ENCODE results near the gene VSTM2L.
"Not testable (repeated sequence)": the region's sequence is repeated elsewhere in the genome, so short reads cannot be mapped to it uniquely, and the experiment has no call there.

The VSTM2L gene

DNA sequence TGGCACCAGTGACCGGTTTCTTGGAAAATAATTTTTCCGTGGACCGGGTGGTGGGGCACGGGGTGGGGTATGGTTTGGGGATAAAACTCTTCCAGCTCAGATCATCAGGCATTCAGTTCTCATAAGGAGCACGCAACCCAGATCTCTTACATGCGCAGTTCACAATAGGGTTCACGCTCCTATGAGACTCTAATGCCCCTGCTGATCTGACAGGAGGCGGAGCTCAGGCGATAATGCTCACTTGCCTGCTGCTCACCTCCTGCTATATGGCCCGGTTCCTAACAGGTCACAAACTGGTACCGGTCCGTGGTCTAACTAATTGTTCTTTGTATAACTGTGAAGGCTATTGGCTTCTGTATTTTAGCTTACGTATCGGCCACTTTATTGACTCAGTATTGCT lies 51.7 kb downstream of the VSTM2L start:
- no peak for DNase-seq (ENCODE audit: low read depth)
- H3K4me3 ChIP-seq (ENCODE audit: low read depth, low read length), result no peak overlapping the region
- TF ChIP-seq MYC (IDR thresholded peaks at IDR 0.05; ENCODE audit: low read depth, low read length) (no peak), CTCF (IDR thresholded peaks at IDR 0.05; ENCODE audit: low read depth, low read length) (no peak), POLR2A (IDR thresholded peaks at IDR 0.05; ENCODE audit: extremely low read depth, insufficient read length) (no peak)
- TF ChIP-seq, protein P1, sequence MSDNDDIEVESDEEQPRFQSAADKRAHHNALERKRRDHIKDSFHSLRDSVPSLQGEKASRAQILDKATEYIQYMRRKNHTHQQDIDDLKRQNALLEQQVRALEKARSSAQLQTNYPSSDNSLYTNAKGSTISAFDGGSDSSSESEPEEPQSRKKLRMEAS (IDR thresholded peaks at IDR 0.05; ENCODE audit: low read depth, low read length), result no peak

DNA sequence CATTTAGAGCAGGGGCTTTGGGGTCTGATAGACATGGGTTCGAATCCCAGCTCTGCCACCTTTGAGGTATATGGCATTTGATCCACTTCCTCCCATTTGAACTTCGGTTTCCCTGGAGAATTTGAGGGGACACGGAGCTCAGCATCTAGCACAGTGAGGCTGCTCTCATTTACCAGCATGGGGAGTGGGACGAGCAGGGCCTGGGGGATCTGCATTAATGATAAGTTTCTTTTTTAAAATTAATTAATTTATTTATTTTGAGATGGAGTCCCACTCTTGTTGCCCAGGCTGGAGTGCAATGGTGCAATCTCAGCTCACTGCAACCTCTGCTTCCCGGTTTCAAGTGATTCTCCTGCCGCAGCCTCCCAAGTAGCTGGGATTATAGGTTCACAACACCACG lies 52.6 kb downstream of the VSTM2L start:
- DNase-seq (ENCODE audit: low read depth), result no peak
- H3K4me3 ChIP-seq (ENCODE audit: low read depth, low read length), result no peak overlapping the region
- TF ChIP-seq POLR2A (IDR thresholded peaks at IDR 0.05; ENCODE audit: extremely low read depth, insufficient read length) (no peak), CTCF (IDR thresholded peaks at IDR 0.05; ENCODE audit: low read depth, low read length) (no peak), MYC (IDR thresholded peaks at IDR 0.05; ENCODE audit: low read depth, low read length) (no peak)
- TF ChIP-seq, protein P1 (IDR thresholded peaks at IDR 0.05; ENCODE audit: low read depth, low read length), result no peak

DNA sequence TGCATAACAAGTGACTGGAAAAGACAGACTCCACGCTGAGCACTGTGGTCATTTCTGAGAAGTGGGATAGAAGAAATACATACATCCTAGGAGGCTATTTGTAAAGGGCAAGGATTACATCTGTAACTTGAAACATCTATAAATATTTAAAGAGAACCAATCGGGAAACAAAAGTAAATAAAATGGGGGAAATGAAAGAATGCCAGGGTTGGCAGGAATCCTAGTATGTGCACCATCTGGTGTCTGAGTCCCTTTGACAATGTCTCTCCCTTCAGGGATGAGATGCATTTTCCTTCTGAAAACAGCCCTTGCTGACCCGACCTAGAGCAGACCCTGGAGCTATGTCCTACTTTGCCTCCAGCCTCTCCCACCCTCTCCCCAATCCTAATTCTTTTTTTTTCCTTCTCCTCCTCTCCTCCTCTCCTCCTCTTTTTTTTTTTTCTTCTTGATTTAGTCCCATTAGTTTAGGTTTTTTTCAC lies 53.2 kb downstream of the VSTM2L start:
- TF ChIP-seq, protein P1 (IDR thresholded peaks at IDR 0.05; ENCODE audit: low read depth, low read length), result no peak
- no peak overlapping the region for H3K4me3 ChIP-seq (ENCODE audit: low read depth, low read length)
- DNase-seq (ENCODE audit: low read depth), result no peak

DNA sequence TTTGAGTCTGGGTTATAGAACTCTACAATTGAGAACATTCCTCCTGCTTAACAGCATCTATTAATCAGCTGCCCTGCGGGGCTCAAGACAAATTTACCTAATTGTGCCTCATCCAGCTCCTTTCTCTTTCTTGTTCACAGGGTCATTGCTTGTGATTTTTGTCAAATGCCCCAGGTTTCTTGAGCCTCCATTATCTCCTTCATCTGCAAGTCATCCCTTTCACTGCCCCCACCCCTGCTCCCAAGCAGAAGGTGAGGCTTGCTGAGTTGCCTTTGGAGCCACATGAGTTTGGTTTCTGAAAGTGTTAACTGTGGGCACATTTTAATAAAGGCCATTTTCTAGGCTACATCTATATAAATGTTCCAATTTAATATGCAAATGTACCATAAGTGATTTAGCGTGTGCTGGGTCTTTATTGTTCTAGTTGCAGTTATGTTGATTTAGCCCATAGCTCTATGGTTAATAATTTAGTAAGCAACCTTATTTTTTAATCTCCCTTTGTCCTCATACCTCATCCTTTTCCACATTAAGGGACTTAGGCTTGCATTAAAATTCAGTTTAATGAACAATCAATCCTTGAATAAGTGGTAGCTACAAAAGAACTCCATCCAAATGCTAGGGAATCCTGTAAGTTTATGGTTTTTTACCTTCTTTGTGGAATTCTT lies 56.1 kb downstream of the VSTM2L start:
- DNase-seq (ENCODE audit: low read depth), result no peak
- H3K4me3 ChIP-seq (ENCODE audit: low read depth, low read length), result no peak overlapping the region
- TF ChIP-seq MYC (IDR thresholded peaks at IDR 0.05; ENCODE audit: low read depth, low read length) (no peak), CTCF (IDR thresholded peaks at IDR 0.05; ENCODE audit: low read depth, low read length) (no peak), POLR2A (IDR thresholded peaks at IDR 0.05; ENCODE audit: extremely low read depth, insufficient read length) (no peak)
- TF ChIP-seq, protein P1 (IDR thresholded peaks at IDR 0.05; ENCODE audit: low read depth, low read length), result no peak

GRCh38 chr20:37961066-37961465 lies 58.1 kb downstream of the VSTM2L start:
- DNase-seq (ENCODE audit: low read depth), result no peak
- no peak overlapping the region for H3K4me3 ChIP-seq (ENCODE audit: low read depth, low read length)
- no peak for TF ChIP-seq POLR2A (IDR thresholded peaks at IDR 0.05; ENCODE audit: extremely low read depth, insufficient read length)
- TF ChIP-seq MYC (IDR thresholded peaks at IDR 0.05; ENCODE audit: low read depth, low read length), result no peak
- TF ChIP-seq, protein P1 (IDR thresholded peaks at IDR 0.05; ENCODE audit: low read depth, low read length), result no peak
- no peak for TF ChIP-seq CTCF (IDR thresholded peaks at IDR 0.05; ENCODE audit: low read depth, low read length)

GRCh38 chr20:37963483-37963882 lies 60.6 kb downstream of the VSTM2L start:
- not testable (repeated sequence) for DNase-seq (ENCODE audit: low read depth); H3K4me3 ChIP-seq (ENCODE audit: low read depth, low read length)
